Adrenal gland (tissue), 12 donors: ENCODE results near the gene CALHM4. TPM values are rescaled to one million over a fixed set of nuclear protein-coding genes. Genes with fewer than 3 reads are reported as not detected.

Experiments used
- DNase-seq, 7 donors: peaks; one replicate each; pipeline ENCODE4 v3.0.0-alpha.2; 2019 to 2020
- H3K27ac ChIP-seq, 5 donors: fragments of 200-600 bp; sonication (generic) in 4 of 5; 1 replicate in 3 of 5; 2 replicates in 2 of 5; pipeline versions ENCODE4 v1.5.1 to v1.8.0; 2016 to 2020; ENCODE audit warnings: mild to moderate bottlenecking in 1 of 5
- H3K27me3 ChIP-seq: fragments of 200-600 bp; 2 replicates; pipeline ENCODE4 v1.8.0; 2021
- H3K36me3 ChIP-seq, 2 donors: fragments of 200-600 bp; replicated peaks in 1 of 2; 1 replicate in 1 of 2; 2 replicates in 1 of 2; pipeline versions ENCODE4 v1.5.1 to v1.8.0; 2018 to 2022
- H3K4me1 ChIP-seq, 2 donors: fragments of 200-600 bp; replicated peaks in 1 of 2; 1 replicate in 1 of 2; 2 replicates in 1 of 2; pipeline versions ENCODE4 v1.5.1 to v1.8.0; 2018 to 2021
- H3K4me3 ChIP-seq, 4 donors: fragments of 200-600 bp; sonication (generic) in 3 of 4; one replicate each; pipeline ENCODE4 v1.5.1; 2016 to 2018
- H3K9me3 ChIP-seq, 3 donors: fragments of 200-600 bp; sonication (generic) in 1 of 3; replicated peaks in 1 of 3; 1 replicate in 2 of 3; 2 replicates in 1 of 3; pipeline versions ENCODE4 v1.5.1 to v1.8.0; 2016 to 2021
- POLR2A ChIP-seq, 2 donors: fragments of 450-650 bp; IDR thresholded peaks; one replicate each; pipeline ENCODE4 v1.6.1; 2017; ENCODE audit warnings: antibody characterized with exemption in 2 of 2, mild to moderate bottlenecking in 2 of 2, moderate library complexity in 1 of 2
- WGBS, 4 donors: extraction: QIAGEN DNeasy Blood & Tissue Kit in 2 of 4; methylation state at CpG; one replicate each; pipeline versions ENCODE4 v1.1.5 to v1.1.7; 2013 to 2017; 5-methylcytosine and 5-hydroxymethylcytosine counted together
- intact Hi-C, 2 donors: fragments of 100-400 bp; cut with DNase I; formaldehyde crosslinking; loops; one replicate each; pipeline versions ENCODE4 v1.14.1 to v1.15.0; 2022 to 2023
- polyA plus RNA-seq, 3 donors: library from polyadenylated mRNA; stranded (reverse); fragments of 200-250 nt in 2 of 3; fragments of 350-450 nt in 1 of 3; fragmentation: Illumina TruSeq in 1 of 3; extraction: RNeasy Lipid Tissue Mini Kit (QIAGEN cat#74804) in 1 of 3; gene quantifications; one replicate each; pipeline ENCODE4 v1.2.3, GENCODE V29; 2013 to 2014
- total RNA-seq, 9 donors: library from RNA; depleted of rRNA in 4 of 9; stranded (reverse); fragments of >200 nt in 4 of 9; fragments of 120-200 nt in 1 of 9; fragmentation: NEBNext Ultra II Directional in 1 of 9; extraction: Animal tissue kit (Norgen Biotek cat#: 25700) in 1 of 9; gene quantifications; one replicate each; pipeline versions ENCODE4 v1.1.0 to v1.2.4, GENCODE V29; 2013 to 2023
- TF ChIP-seq, protein P1 (sequence below), 6 experiments: fragments of 450-650 bp in 4 of 6; fragments of 200-600 bp in 2 of 6; sonication (generic) in 1 of 6; IDR thresholded peaks; 1 replicate in 5 of 6; 2 replicates in 1 of 6; pipeline versions ENCODE4 v1.5.1 to v1.8.0; 2016 to 2021; ENCODE audit warnings: antibody characterized with exemption in 6 of 6, mild to moderate bottlenecking in 2 of 6, moderate library complexity in 1 of 6
- donor health status: healthy with polysubstance abuse.
- donor health status: Bipolar disorder and iron deficiency.
- donor health status: DM: yes; HTN: yes; CAD: no.
- donor health status: DM: no; HTN: no; CAD: no.
- donor health status: DM: no; HTN: no; CAD: no.
- donor health status: DM: yes; HTN: yes; CAD: no.

Gene CALHM4
- total and polyA plus RNA-seq, 12 donors = 0.28 TPM; not detected in 11

DNA sequence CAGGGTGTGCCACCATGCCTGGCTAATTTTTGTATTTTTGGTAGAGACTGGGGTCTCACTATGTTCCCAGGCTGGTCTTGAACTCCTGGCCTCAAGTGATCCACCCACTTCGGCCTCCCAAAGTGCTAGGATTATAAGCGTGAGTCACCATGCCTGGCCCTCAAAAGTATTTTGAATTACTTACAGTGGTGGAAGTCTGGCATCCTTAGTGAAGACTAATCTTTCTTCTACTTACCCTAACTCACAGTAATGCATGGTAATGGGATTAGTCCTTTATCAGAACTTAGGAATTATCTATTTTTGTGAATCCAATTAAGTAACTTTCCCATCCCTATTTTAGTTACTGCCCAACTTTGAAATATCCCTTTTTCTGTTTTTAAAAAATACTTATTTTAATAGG, 21.7 kb downstream of the CALHM4 start:
- no peak for TF ChIP-seq POLR2A (IDR thresholded peaks at IDR 0.05)
- TF ChIP-seq, protein P1, sequence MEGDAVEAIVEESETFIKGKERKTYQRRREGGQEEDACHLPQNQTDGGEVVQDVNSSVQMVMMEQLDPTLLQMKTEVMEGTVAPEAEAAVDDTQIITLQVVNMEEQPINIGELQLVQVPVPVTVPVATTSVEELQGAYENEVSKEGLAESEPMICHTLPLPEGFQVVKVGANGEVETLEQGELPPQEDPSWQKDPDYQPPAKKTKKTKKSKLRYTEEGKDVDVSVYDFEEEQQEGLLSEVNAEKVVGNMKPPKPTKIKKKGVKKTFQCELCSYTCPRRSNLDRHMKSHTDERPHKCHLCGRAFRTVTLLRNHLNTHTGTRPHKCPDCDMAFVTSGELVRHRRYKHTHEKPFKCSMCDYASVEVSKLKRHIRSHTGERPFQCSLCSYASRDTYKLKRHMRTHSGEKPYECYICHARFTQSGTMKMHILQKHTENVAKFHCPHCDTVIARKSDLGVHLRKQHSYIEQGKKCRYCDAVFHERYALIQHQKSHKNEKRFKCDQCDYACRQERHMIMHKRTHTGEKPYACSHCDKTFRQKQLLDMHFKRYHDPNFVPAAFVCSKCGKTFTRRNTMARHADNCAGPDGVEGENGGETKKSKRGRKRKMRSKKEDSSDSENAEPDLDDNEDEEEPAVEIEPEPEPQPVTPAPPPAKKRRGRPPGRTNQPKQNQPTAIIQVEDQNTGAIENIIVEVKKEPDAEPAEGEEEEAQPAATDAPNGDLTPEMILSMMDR (IDR thresholded peaks at IDR 0.05) = no peak
- no peaks in the 10 kb centered on the region for H3K27me3 ChIP-seq
- no peaks in the 10 kb centered on the region for H3K36me3 ChIP-seq
- DNase-seq = no peak
- no peaks in the 10 kb centered on the region for H3K9me3 ChIP-seq
- peaks cover 14 to 28% of the 10 kb centered on the region in 2 donors for H3K4me1 ChIP-seq
- no peak overlapping the region for H3K27ac ChIP-seq
- no peak overlapping the region for H3K4me3 ChIP-seq
- 79 to 94% (median 89%) methylated on average over 2 of the region's 2 CpGs for WGBS, 4 donors
- intact Hi-C loops = no loop called here

DNA sequence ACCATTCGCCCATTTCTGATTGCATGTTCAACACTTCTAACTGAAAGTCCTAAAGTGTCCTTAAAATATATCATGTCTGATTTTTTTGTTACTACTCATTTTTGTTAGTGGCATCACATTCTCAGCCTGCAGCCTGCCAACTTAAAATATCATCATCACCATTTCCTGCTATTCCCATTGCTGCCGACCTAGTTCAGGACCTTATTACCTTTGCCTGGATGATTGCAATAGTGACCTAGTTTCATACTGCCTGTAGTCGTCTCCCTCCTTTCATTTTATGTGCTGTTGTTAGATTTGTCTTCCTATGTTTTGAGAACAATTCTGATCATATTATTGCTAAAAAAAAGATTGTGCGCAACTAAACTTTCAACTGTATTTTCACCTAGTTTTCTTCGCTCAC, 23.9 kb downstream of the CALHM4 start:
- intact Hi-C loops = no loop called here
- no peak for TF ChIP-seq POLR2A (IDR thresholded peaks at IDR 0.05)
- TF ChIP-seq, protein P1 (IDR thresholded peaks at IDR 0.05) = no peak
- Histone ChIP-seq H3K4me3 (no peak overlapping the region), H3K4me1 (peaks cover 8 to 22% of the 10 kb centered on the region in 2 donors), H3K27me3 (no peaks in the 10 kb centered on the region), H3K27ac (no peak overlapping the region), H3K36me3 (peaks cover 0 to 12% of the 10 kb centered on the region in 2 donors), H3K9me3 (no peaks in the 10 kb centered on the region)
- DNase-seq = no peak
- WGBS, 4 donors = 59 to 64% (median 60%) methylated on average over 5 of the region's 5 CpGs

GRCh38 chr6:116578335-116578734, 24.8 kb downstream of the CALHM4 start:
- Histone ChIP-seq H3K4me1 (peaks cover 0 to 17% of the 10 kb centered on the region in 2 donors), H3K27me3 (no peaks in the 10 kb centered on the region), H3K36me3 (peaks cover 0 to 12% of the 10 kb centered on the region in 2 donors), H3K4me3 (no peak overlapping the region), H3K9me3 (no peaks in the 10 kb centered on the region), H3K27ac (no peak overlapping the region)
- intact Hi-C loops = no loop called here
- no peak for DNase-seq
- TF ChIP-seq, protein P1 (IDR thresholded peaks at IDR 0.05) = no peak
- TF ChIP-seq POLR2A (IDR thresholded peaks at IDR 0.05) = no peak

DNA sequence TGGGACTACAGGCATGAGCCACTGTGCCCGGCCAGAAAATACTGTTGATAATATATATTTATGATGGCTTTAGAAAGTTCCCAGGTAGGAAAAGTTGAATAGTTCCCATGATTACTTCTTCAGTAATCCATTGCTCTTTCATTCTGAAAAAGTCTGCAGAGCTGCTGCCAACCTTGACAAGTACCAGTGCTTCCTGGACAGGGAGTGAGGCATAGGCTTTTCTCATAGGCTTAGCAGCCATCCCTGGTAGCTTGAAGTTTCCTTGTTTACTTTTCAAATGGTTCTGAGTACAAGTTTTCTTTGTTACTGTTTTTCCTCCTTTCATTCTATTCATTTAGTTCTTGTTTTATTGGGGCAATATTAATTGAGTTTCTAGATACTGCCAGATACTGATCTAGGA, 25.6 kb downstream of the CALHM4 start:
- 90 to 100% (median 96%) methylated on average over 1 of the region's 1 CpG for WGBS, 4 donors
- Histone ChIP-seq H3K27ac (no peak overlapping the region), H3K4me1 (peaks cover 0 to 14% of the 10 kb centered on the region in 2 donors), H3K4me3 (no peak overlapping the region), H3K27me3 (no peaks in the 10 kb centered on the region), H3K36me3 (peaks cover 0 to 12% of the 10 kb centered on the region in 2 donors), H3K9me3 (no peaks in the 10 kb centered on the region)
- TF ChIP-seq POLR2A (IDR thresholded peaks at IDR 0.05) = no peak
- TF ChIP-seq, protein P1 (IDR thresholded peaks at IDR 0.05) = no peak
- intact Hi-C loops = no loop called here
- DNase-seq = no peak
